Ramos (cell line): ENCODE data around the gene RHOC.

Experiments used
- in situ Hi-C: fragments of 300-500 bp; cut with MboI; formaldehyde crosslinking; loops from one replicate; pipeline ENCODE4 v1.14.3; 2022; ENCODE audit warnings: low sequenced_read_pairs; ENCODE audit not compliant: unreplicated experiment

The RHOC gene

DNA sequence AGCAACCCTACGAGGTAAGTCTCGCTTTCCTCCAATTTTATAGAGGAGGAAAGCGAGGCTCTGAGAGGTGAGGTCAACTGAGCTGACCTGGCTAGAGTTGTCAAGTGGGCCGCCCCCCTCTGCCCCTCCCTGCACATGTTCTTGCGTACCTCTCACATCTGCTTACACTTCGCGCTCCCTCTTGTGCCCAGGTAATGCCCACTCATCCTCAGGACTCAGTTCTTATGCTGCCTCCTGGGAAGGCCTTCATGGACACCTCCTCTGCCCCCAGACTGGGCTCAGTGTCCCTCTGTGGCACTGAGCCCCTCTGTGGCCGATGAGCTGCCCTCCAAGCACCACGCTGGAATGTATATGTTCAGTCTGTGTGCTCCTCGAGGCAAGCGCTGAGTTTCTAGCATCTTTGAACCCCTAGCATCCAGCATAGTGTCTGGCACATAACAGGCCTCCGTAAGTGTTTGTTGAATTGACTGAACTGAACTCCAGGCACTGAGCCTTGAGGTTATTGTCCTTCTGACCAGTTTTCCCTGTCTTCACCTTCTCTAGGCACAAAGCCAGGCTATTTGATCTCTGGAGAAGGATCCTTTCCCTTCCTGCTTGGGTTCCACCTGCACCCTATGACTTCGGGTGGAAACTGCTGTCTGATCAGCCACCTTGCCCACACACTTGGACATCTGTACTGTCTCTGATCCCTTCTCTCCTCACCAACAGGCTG, 19.0 kb downstream of the RHOC start:
- in situ Hi-C loops: no loop called here

DNA sequence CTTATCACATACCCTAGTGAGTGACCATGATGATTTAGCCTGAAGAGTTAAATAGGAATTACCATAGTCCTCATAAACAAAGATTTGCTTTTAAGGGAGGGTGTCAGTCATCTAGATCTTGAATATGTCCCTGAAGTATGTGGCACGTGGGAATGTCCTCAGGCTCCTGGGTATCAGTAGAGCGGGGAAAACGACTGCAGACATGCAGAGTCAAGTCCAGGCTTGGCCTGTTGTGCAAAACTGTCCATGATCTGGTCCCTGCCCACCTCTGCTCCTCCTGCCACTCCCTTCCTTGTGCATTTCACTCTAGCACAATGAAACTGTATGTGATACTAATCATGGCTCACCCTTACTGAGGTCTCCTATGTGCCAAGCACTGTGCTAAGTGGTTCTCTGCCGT, 19.6 kb downstream of the RHOC start:
- in situ Hi-C loops: no loop called here

GRCh38 chr1:112686835-112687234, 20.1 kb downstream of the RHOC start:
- in situ Hi-C loops: no loop called here

GRCh38 chr1:112686417-112686816, 20.5 kb downstream of the RHOC start:
- in situ Hi-C loops: no loop called here

DNA sequence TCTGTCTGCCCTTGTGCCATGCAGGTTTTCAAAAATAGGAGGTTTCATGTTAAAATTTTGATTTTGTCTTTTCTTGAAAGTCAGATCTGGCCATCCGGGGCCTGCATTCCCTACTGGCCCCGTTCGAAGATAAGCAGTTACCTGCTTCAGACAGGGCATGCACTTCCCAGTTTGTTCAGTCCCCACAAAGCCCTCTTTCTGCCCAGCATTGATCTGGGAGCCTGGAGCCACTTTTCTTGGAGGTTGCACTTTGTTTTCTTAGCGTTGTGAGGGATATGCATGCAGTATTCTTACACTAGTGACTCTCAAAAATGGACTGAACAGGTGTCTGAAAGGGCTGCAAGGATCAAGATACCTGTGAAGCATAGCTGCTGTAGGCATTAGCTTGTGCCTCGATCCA, 21.0 kb downstream of the RHOC start:
- in situ Hi-C loops: no loop called here

- in situ Hi-C loops: no loop called here
These were observed 28.3 kb downstream of the RHOC start for GRCh38 chr1:112678605-112679004.

DNA sequence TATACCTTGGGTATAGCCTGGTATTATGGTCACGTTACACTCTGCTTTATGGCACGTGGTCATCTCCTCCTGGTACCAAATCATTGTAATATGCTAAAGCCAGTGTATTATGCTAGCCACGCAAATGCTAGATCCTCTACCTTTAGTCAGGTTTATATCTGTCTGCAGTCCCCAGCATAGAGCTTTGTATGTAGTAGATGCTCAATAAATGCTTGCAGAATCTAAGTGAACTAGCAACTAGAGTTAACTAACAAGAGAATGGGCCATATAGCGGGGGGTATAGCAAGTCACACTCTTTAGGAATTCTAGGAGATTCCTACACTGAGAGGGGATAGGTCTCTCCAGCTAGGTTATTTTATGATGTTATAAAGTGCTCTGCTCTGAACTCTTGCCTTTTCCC, 29.4 kb downstream of the RHOC start:
- in situ Hi-C loops: no loop called here

DNA sequence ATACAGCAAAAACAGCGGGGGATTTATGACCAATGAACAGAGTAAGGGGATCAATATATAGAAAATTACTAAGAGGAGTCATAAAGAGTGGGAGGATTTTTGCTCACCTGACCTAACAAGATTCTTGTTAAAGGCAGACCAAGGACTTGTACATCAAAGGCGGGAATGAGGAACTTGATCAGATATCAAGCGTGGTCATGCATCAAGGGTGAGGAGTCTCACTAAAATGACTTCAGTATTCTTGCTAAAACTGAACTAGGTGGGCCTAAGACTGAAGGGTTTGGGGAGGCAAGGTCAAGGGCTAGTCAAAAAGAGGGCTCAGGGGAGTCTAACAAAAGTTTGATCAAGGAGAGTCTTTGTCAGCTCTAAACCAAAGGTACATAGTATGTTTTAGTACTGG, 30.4 kb downstream of the RHOC start:
- in situ Hi-C loops: no loop called here

DNA sequence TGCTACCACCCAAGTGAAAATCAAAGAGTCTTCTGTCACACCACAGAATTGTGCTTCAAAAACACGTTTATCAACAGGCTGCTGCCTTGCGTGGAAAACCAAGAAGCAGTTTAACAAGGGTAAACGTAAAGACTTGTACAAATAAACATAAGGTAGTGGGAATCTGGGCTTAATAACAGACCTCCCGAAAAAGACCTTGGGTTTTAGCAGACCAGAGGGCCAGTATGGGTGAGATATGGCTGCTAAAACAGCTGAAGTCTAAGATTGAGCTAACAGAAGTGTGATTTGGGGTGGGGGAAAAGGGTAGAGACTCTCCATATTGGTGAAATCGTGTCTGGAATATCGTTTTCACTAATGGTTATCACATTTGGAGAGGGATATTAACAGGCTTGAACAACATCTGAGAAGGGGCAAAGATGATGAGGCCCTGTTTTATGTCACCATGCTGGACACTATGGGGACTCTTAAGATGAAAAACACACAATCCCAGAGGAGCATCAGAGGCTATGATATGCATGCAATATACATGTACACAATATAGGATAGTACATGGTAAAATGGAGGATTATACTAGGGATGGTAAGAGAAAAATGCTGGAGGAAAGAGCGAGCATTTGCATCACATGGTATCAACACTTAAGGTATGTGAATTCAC, 31.1 kb downstream of the RHOC start:
- in situ Hi-C loops: no loop called here

- in situ Hi-C loops: no loop called here
These were observed 31.8 kb downstream of the RHOC start for GRCh38 chr1:112674986-112675727.

DNA sequence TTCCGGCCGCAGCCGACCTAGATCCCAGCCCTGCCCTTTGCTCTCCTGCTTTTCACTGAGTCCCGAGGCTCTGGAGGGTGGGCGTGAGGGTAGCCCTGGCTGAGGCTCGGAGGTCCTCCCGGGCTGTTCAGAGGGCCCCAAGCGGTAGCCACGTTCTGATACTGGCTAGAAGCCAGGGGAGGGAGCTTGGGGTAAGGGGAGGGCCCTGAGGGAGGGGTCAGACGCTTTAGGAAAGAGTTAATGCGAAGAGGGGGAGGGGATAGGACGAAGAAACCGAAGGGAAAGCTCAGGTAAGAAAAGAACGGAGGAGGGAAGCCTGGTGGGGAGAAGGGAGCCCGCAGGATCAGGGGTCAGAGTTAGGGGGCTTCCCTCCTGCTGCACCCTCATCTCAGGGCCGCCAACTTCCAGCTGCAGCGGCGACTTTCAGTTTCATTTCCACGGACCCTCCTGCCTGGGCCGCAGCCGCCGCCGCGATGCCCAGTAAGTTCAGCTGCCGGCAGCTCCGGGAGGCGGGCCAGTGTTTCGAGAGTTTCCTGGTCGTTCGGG, 32.4 kb downstream of the RHOC start, which contains the start of gene MOV10:
Gene MOV10, plus strand, starts transcription at position 220 of the 546 bp plus-strand sequence. Its CDS starts 254 bp downstream, at position 474.
- in situ Hi-C loops: no loop called here

GRCh38 chr1:112673592-112674439, 33.1 kb downstream of the RHOC start:
- in situ Hi-C loops: no loop called here

DNA sequence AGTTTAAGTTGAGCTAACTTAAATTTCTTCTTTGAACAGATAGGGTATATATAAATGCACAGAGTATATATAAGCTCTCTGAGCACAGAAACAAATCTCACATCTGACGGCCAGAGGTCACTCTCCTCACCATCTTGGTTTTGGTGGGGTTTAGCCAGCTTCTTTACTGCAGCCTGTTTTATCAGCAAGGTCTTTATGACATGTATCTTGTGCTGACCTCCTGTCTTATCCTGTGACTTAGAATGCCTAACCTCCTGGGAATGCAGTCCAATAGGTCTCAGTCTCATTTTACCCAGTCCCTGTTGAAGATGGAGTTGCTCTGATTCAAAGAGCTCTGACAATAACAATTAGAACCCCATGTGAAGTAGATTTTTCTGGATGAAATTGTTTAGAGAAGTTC, 34.1 kb downstream of the RHOC start:
- in situ Hi-C loops: no loop called here

- in situ Hi-C loops: no loop called here
These were observed 34.9 kb downstream of the RHOC start for GRCh38 chr1:112672009-112672408.

GRCh38 chr1:112666946-112667345, 40.0 kb downstream of the RHOC start:
- in situ Hi-C loops: no loop called here

DNA sequence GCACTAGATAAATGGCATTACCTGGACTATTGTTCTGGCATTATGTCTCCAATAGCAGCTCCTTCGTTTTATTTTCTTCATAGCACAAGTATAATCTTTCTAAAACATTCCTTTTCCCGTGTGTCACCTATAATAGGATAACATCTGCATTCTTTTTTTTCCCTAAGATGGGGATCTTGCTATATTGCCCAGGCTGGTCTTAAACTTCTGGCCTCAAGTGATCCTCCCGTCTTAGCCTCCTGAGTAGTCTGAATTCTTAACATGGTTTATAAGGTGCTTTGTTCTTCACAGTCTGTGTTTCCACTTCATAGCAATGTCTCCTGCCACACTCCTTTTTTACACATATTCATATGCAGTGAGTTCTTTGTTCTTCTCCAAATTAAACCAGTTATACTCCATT, 41.1 kb downstream of the RHOC start:
- in situ Hi-C loops: no loop called here

- in situ Hi-C loops: no loop called here
These were observed 55.7 kb downstream of the RHOC start for GRCh38 chr1:112651205-112651604.
